Stimulated activated CD8-positive, alpha-beta memory T cell treated with anti-CD3 and anti-CD28 coated beads, Interleukin-2, amount 100 ng/mL, for 48 hours (primary cell): Measurements from ENCODE around the gene AIPL1.
"Not testable (repeated sequence)": the region's sequence is repeated elsewhere in the genome, so short reads cannot be mapped to it uniquely, and the experiment has no call there.

ENCODE experiments used
- DNase-seq, 2 donors: peaks; one replicate each; pipeline ENCODE4 v3.0.0-alpha.2; 2020; ENCODE audit warnings: low read depth in 2 of 2

The AIPL1 gene, protein sequence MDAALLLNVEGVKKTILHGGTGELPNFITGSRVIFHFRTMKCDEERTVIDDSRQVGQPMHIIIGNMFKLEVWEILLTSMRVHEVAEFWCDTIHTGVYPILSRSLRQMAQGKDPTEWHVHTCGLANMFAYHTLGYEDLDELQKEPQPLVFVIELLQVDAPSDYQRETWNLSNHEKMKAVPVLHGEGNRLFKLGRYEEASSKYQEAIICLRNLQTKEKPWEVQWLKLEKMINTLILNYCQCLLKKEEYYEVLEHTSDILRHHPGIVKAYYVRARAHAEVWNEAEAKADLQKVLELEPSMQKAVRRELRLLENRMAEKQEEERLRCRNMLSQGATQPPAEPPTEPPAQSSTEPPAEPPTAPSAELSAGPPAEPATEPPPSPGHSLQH

DNA sequence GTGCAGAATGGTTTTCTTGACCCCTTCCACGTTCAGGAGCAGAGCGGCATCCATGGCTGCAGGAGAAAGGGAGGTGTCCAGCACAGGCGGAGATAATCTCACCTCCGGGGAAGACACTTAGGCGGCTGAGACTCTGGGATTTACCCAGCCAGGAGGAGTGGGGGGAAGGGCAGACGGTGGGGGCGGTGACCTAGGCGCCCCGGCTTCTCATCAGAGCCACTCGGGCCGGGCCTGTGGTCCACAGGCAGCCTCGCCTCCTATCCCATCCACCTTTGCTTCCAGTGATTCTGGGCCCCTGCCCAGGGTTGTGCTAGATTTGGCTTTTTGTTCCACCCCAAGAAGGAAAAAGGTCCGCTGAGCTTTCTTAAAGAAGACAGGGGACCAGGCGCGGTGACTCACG is at the start of gene AIPL1:
AIPL1 (minus strand) TSS at position 71 of the 400 bp plus-strand sequence; CDS start at position 54, 17 bp downstream.
- DNase-seq, result no peak

DNA sequence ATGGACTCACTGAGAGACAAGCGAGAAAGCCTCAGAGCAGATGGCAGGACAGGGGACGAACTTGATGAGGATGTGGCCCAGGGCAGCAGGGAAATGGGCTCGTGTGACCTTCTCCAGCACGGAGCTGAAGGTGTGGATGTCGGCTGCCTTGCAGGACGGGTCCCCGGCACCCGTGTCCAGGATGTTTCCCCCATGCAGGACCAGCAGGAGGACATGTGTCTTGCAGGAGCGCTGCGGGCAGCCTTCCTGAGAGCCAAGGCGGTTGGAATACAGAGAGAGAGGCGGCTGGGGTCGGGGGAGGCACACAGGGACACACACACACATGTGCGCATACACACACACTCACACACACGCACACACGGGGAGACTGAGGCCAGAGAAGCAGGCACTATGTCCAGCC is 48.6 kb upstream of the AIPL1 start:
- no peak for DNase-seq

DNA sequence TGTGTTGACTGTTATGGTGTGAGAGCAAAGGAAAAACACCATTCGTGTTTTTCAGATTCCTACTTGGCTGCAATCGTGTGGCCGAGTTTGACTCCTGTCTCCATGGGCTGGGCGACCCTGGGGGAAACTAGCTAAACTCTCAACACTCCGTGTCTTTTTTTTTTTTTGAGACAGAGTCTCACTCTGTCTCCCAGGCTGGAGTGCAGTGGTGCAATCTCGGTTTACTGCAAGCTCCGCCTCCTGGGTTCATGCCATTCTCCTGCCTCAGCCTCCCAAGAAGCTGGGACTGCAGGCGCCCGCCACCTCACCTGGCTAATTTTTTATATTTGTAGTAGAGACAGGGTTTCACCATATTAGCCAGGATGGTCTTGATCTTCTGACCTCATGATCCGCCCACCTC is 47.9 kb upstream of the AIPL1 start:
- not testable (repeated sequence) for DNase-seq

DNA sequence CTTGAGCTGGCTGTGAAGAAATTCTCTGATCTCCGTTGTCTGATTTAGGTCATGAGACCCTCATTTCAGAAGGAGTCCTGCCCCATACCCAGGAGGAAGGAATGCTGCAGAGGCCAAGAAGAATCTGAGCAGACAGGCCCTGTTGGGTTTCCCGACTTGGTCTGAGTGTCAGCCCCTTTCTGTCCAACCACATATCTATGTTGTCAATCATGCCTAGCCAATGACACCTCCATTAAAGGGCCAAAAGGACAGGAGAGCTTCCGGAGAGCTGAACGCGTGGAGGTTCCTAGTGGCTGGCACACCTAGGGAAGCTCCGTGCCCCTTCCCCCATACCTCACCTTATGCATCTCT is 47.2 kb upstream of the AIPL1 start:
- DNase-seq, result no peak

DNA sequence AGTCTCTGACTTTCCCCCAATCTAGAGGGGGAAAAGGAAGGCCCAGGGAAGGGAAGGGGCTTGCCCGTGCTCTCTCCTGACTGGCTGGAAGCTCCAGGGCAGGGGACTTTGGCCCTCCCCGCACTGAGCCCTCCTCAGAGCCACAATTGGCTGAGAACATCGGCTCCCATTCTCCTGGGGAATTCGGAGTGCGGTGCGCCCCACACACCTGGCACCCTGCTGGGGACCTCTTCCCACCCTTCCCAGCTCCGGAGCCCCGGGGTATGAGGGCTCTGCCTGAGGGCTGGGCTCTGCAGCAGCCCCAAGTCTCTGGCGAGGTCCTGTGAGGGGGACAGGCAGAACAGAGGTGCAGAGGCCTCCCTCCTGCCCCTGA is 45.4 kb upstream of the AIPL1 start:
- DNase-seq, result no peak

DNA sequence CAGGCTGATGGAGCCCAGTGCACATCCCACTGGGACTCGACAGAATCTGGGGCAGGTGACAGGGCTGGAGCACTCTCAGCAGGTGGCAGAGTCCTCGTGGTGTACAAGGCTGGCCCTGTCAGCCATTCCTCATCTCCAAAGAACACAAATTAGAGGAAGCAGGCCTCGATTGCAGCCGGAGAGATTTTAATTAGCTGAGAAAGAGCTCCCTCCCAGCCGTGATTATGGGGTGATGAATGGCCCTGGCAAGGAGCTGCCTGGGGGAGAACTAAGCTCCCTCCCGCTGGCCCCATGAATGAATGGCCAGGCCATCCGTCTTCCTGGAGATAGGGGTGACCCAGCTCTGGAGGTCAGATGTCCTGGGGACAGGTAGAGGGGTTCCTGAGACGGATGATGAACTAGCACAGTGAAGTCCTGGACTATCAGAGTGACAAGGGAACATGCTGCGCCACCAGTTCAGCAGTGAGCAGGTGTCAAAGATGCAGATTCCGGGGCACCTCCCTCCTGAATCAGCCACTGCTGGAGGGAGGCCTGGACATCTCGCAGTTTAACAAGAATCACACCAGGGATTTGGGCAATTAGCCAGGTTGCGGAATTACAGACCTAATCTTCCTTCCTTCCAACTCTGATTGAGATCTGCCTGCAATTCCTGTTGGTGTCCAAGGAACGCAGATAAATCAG is 44.8 kb upstream of the AIPL1 start:
- DNase-seq, result no peak

DNA sequence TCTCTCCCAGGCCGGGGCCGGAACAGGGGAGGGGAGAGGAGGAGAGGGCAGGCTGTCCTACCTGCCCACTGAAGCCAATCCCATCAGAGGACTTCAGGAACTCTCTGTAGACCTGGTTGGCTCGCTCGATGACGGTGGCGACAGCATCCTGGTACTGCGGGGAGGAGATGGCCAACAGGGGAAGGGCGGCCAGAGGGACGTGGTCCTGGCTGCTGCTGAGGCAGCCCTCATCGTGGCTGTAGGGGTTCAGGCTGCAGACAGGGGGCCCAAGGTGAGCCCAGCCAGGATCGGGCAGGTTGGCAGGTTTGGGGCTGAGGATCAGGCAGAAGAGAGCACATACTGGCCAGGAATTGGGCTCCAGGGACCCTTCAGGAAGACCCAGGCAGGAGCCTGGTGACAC is 43.6 kb upstream of the AIPL1 start:
- no peak for DNase-seq

DNA sequence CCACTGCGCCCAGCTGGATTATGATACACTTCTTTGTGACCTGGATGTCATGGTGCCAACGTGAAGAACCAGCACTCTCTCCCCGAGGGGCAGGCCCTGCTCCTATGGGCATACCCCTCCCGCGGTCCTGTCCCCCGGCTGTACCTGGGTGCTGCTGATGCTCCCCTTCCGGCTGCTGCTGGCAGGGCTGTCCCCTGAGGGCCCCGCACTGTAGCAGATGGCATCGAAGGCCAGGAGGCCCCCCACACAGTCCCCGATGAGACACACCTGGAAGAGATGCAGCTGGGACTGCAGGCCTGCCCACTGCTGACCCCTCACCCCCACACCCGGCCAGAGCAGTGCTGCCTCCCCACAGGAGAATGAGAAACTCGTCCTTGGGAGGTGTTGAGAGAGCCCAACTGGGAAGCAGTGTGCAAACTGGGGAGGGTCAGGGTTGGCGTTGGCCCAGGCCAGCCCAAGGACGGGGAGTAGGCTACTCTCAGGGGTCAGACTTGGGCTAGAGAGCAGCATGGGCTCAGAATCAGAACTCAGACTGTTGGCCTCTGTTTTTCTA is 43.0 kb upstream of the AIPL1 start:
- DNase-seq, result no peak

DNA sequence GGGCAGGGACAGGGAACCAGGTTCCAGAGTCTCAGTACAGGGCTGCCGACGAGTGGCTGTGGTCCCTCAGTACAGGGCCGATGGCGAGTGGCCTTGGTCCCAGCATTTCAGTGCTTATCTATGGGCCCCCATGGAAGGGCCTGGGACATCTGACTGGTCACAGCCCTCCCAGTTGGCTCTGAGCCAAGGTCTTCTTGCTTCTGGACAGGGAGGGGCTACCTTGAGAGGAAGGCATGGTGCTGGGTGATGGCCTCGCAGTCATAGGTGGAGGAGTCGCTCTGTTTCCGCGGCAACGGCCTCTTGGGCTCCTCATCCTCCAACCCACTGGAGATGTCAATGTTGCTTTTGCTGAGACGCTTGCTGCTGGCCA is 41.9 kb upstream of the AIPL1 start:
- no peak for DNase-seq

DNA sequence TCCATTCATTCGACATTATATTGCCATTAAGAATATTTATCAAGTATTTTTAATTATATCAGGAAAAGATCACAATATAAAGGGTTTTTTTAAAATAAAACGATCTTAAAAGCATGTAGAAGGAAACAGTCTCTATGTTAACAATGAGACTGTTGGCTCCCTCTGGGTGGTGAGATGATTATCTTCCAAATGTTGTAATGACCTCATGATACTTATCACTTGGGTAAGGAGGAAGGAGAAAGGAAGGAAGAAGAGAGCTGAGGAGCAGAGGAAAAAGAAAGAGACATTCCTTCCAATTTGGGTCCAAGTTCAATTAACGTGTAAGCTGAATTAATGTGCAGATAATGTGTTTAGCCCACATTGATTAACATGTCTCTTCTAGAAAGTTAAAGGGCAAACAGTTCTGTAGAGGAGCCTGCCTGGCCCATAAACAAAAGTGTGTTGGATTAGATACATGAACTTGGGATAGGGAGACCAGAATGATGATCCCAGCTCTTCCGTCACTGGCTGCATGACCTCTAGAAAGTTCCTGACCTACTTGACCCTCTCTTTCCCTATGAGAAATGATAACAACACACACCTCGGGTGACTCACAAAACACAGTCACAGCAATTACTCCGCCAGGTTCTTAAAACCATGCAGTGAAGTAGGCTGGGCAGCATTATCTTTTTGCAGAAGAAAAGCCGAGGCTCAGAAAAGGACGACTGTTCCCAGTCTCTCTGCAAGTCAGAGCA is 41.3 kb upstream of the AIPL1 start:
- no peak for DNase-seq

DNA sequence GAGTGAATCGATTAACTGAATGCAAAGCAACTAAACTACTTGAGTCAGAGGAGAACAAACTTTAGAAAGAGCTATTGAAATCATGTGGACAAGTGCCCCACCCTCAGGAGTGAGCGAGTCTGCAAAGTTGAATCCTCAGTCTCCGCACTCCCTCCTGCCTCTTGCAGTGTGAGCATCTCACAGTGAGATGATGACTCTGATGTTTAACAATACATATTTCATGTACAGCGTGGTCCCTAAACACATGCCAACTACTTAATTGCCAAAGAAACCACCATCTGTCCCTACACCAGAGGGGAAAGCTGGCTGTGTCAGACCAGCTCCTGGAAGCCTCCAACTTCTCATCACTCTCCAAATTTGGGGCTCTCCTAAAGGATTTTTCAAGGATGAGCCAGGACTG is 40.5 kb upstream of the AIPL1 start:
- no peak for DNase-seq

DNA sequence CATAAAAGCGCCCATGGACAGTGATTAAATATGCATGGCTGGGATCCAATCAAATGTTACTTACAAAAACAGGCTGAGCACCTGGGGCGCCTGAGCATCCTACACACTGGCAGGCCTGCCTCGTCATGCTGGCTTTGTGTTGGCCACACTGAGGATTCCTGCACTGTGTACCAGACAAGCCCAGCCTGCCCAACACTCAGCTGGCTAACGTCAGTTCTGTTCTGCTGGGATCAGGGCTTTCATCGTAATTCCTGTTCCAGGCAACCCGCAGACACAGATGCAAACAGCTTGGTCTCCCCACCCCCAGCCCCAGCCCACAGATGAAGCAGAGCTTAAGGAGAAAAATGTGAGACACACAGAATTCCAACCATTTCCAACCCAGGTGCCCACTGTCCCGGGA is 40.0 kb upstream of the AIPL1 start:
- DNase-seq, result no peak

DNA sequence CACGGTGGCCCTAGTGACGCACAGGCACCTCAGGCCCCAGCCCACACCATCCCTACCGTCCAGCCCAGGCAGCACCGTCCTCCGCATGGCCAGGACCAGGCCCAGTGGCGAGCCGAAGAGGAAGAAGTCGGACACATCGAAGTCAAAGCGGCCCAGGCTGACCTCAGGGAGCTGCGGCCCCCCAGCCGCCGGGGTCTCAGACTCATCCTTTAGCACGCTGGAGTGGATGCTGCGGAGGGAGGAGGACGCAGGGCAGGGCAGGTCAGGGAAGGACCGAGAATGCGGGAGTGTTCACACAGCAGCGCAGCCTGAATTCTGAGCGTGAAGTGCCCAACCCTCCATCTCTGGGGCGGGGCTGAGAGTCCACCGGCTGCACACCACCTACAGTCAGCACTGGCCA is 39.5 kb upstream of the AIPL1 start:
- no peak for DNase-seq

DNA sequence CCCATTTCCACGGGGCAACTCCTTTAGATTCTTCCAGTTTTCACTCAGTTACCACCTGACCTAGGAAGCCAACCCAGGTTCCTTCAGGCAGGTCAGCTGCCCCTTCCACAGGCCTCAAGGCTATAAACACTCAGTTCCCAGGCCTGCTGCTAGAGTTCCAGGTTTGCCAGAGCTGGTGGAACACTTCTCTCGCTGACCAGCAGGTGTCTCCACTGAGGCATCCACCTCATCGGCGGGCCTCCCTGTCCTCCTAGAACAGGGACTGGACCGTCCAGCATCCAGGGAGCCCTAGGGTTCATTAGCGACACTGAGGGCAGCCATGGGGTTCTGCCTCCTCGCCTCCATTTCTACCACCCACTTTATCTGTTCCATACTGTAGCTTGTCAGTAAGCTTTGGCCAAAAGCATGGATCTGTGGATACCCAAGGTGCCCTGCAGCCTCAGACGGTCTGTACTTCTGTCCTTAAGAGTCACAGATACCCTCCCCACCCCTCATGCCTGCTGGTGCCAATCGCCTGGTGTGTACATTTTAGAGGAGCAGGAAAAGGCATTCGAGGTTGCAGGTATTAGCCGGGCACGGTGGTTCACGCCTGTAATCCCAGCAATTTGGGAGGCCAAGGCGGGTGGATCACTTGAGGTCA is 38.3 kb upstream of the AIPL1 start:
- peak; percentile 43 to 56 for DNase-seq

DNA sequence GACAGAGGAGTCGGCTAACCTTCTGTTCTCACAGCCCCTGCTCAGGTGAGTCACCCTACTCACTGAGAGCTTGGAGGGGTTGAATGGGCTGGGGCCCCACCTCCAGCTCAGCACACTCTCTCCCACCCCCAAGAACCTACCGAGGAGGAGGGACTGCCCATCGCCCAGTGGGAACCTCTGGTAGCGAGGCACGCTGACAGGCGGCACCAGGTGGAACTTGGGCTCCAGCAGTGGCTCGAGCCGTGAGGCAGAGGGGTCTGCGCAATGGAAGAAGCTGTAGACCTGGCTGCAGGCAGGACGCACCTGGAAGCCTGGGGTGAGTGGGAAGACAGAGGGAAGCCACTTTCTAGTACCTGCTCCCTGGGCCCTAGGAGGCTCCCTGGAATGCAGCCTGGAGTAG is 37.6 kb upstream of the AIPL1 start:
- DNase-seq, result no peak

DNA sequence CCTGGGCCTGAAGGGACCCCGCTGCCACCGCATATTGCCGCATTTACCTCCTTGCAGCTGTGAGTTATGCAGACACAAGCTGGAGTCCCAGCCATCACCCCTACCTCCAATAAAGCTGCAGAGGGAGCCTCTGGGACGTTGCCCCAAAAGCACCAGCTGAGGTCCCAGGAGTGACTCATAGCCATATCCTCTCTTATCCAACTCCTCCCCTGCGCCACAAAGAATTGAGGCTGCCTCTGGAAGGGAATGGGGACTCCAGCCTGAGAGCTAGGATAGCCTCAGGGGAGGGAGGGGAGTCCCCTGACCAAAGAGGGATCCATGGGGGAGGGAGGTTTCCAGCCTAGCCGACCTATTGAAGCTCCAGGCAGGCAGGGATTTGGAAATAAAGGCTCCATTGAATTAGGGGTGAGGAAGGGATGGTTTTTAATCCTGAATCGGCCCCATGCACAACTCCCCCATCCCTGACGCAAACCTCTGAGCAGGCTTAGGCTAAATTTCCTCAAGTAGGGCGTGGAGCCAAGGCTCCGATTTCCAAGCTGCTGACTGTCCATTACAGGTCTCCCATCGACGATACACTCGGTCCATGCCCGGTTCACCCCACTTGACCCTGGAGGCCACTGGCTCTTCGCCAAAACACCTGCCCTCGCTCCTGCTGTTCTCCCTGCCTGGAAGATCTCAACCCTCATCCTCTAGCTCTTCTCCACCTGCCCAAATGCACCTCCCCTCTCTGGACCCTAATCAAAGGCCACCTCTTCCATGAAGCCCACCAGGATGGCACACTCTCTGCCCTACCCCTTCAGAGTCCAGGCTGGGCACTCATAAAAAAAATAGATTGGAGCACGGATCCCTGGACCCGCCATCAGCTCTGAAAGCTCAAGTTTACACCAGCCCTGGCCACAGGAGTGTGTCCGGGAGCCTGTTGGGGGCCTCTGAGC is 36.9 kb upstream of the AIPL1 start:
- DNase-seq, result no peak

DNA sequence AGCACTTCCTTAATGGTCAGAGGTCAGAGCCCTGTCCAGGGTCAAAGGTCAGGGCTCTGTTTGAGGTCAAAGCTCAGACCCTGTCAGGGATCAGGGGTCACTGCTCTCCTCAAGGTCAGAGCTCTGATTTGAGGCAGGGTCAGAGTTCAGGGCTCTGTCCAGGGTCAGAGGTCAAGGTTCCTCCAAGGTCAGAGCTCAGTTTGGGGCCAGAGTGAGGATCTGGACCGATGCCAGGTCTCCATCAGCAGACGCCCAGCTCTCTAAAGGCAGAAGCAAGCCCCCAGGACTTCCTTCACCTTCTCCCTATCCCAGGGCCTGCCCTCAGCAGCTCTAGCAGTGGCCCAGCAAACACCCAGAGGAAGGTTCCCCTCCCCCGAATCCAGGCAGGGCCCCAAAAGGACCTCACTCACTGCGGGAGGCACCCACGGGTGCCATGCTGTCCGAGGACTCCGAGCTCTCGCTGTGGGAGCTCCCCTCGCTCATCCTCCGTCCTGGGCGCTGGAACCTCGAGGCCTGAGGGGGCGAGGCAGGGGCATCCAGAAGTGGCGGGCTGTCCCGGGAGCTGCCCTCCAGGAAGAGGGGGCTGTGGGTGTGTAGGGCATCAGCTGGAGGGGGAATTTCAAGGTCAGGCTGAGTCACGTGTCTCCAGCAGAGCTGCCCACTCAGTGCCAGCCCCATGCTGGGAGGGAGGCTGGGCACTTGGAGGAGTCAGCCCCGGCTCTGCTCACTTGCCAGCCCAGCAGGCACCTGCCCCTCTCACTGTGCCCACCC is 36.0 kb upstream of the AIPL1 start:
- DNase-seq, result no peak

DNA sequence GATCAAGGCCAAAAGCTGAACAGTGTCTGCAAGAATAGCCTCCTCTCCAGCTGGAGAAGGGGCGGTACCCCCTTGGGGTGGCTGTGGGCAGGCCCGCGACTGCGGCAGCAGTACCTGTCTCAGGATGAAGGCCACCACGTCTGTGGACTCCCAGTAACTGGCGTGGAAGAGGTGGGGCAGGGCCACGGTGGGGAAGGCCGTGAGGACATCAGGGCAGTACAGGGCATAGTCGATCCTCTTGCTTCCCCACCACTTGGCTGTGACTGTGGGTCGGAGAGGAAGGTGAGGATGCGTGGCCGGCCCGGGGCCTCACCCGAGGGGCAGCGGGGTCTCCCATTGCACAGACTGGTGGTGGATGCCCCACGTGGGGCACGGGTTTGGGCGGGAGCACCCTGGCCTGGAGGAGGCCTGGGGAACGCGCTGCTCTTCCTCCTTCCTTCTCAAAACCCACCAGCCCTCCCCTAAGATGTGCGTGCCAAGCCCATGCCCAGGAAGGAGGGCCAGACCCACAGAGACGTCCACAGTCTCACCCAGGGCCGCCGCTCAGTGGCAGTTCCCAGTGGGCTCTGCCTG is 35.3 kb upstream of the AIPL1 start:
- DNase-seq, result no peak

DNA sequence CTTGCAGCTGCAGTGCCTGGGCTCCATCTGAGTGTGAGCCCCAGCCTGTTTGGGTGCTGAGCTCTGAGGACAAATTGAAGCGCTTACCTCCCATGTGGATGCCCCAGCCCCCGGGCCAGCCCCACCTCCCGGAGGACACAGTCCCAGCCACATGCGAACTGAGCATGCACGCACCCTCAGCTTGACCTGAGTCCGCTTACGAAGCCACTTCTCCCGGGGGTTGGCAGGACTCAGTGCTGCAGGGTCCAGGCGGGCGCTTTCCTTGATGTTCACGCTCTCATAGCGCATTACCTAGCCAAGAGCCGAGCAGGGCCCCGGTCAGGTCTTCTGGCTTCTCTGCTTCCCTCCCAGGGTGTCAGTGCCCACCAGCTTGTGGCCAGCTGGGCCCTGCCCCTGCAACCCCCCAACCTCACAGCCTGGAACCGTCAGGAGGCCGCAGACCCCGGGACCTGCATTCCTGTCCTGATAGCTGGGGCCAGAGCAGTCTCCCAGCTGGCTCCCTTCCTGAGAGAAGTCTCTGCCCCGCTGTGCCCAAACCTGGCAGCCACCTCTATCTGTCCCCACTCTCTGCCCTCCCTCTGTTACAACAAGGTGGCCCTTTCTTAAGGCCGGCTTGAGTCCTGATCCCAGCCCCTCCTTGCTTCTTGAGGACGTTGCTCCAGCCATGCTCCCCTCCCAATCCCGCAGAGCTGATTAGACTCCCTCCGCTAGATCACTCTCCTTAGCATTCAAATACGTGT is 33.3 kb upstream of the AIPL1 start:
- DNase-seq, result no peak
